Uterus (tissue), 2 donors: ENCODE results near the gene TMX4.

ENCODE experiments used
- CTCF ChIP-seq, 4 experiments: fragments of 200-600 bp in 2 of 4; fragments of 450-650 bp in 2 of 4; sonication (generic) in 2 of 4; IDR thresholded peaks; one replicate each; pipeline ENCODE4 v1.5.1; 2016 to 2019; ENCODE audit warnings: antibody characterized with exemption in 4 of 4, mild to moderate bottlenecking in 2 of 4, moderate library complexity in 1 of 4
- POLR2A ChIP-seq, 2 donors: fragments of 450-650 bp; IDR thresholded peaks; one replicate each; pipeline ENCODE4 v1.6.1; 2016; ENCODE audit warnings: antibody characterized with exemption in 2 of 2, mild to moderate bottlenecking in 1 of 2, moderate library complexity in 1 of 2

GRCh38 chr20:8043687-8044282, 24.2 kb upstream of the TMX4 start:
- peak; percentile 64 to 80 (median 68) for TF ChIP-seq CTCF (IDR thresholded peaks at IDR 0.05)
- TF ChIP-seq POLR2A (IDR thresholded peaks at IDR 0.05): no peak
